ENCODE measurements around the gene EEF2.
"Not testable (repeated sequence)": the region's sequence is repeated elsewhere in the genome, so short reads cannot be mapped to it uniquely, and the experiment has no call there.

Gene EEF2

GRCh38 chr19:3944018-3944721 is 41.1 kb downstream of the EEF2 start:
- FAIRE-seq, result peak; percentile 31

GRCh38 chr19:3942790-3943409 is 42.4 kb downstream of the EEF2 start:
- FAIRE-seq, result no peak

GRCh38 chr19:3938300-3938950 is 46.8 kb downstream of the EEF2 start:
- FAIRE-seq, result not testable (repeated sequence)

GRCh38 chr19:3936506-3937442 is 48.5 kb downstream of the EEF2 start:
- FAIRE-seq, result no peak

GRCh38 chr19:3932931-3933810 is 52.1 kb downstream of the EEF2 start, which contains the start of gene NMRK2:
NMRK2 (plus strand) TSS chr19:3933069; CDS start chr19:3933672, 603 bp downstream.
- FAIRE-seq, result peak; percentile 97

- FAIRE-seq, result no peak
These were observed 54.2 kb downstream of the EEF2 start for GRCh38 chr19:3931041-3931440.

All from G401.6 (cell line).